NB4 (cell line): ENCODE results near the gene KLF2.

ENCODE experiments used
- DNase-seq: peaks from one replicate; pipeline ENCODE4 v3.0.0; 2010; ENCODE audit warnings: low read depth
- H3K4me3 ChIP-seq: one replicate; pipeline ENCODE4 v1.5.1; 2011; ENCODE audit warnings: mild to moderate bottlenecking, low read depth, low read length, moderate library complexity
- MYC ChIP-seq: IDR thresholded peaks from 2 replicates; pipeline ENCODE4 v1.6.1; 2011; ENCODE audit warnings: low read depth, low read length
- POLR2A ChIP-seq: IDR thresholded peaks from 2 replicates; pipeline ENCODE4 v1.6.1; 2011; ENCODE audit warnings: mild to moderate bottlenecking; ENCODE audit not compliant: insufficient read length; ENCODE audit errors: extremely low read depth
- TF ChIP-seq, protein P1 (sequence below): IDR thresholded peaks from one replicate; pipeline ENCODE4 v1.5.1; 2012; ENCODE audit warnings: low read depth, low read length
- TF ChIP-seq, protein P2 (sequence below): IDR thresholded peaks from 2 replicates; pipeline ENCODE4 v1.6.1; 2011; ENCODE audit warnings: low read depth, low read length

The KLF2 gene

DNA sequence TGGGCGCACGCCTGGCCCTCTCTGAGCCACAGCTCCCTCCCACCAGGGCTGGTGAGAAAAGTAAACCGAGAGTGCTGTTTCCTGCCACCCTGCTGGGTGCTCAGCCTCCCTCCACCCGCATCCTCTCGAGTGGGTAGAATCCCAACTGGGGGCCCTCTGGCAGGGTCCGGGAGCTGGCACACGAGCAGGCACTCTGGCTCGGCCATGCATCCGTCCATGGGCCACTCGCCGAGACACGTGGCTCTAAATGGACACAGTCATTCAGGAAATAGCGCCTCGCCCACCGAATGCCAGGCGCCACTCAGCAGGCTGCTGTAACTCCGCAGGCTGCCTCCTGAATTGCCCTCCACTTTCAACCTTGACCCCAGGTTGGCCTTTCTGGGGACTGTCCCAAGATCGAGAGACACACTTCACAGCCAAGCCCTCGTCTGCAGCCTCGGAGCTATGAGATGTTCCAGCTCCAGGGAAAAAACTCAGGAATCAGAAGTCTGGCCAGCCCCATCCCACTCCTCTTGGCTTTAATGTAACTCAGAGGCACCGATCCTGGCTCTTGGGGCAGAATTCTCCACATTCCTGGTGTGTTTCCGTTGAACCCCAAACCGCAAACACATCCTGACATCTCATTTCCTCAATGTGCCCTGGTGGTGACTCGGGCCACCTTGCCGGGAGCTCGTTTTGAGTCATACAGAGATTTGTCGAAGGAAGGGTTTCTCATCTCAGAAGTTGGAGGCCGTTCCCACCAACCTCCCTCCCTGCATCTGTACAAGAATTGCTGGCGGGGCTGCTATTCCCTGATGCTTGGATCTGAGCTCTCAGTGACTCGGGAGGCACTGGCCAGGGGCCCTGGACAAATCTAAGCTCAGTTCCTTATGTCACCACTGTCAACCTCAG, 14.1 kb downstream of the KLF2 start:
- no peak overlapping the region for H3K4me3 ChIP-seq
- DNase-seq = peak; percentile 60
- TF ChIP-seq, protein P1, sequence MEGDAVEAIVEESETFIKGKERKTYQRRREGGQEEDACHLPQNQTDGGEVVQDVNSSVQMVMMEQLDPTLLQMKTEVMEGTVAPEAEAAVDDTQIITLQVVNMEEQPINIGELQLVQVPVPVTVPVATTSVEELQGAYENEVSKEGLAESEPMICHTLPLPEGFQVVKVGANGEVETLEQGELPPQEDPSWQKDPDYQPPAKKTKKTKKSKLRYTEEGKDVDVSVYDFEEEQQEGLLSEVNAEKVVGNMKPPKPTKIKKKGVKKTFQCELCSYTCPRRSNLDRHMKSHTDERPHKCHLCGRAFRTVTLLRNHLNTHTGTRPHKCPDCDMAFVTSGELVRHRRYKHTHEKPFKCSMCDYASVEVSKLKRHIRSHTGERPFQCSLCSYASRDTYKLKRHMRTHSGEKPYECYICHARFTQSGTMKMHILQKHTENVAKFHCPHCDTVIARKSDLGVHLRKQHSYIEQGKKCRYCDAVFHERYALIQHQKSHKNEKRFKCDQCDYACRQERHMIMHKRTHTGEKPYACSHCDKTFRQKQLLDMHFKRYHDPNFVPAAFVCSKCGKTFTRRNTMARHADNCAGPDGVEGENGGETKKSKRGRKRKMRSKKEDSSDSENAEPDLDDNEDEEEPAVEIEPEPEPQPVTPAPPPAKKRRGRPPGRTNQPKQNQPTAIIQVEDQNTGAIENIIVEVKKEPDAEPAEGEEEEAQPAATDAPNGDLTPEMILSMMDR = no peak
- TF ChIP-seq, protein P2, sequence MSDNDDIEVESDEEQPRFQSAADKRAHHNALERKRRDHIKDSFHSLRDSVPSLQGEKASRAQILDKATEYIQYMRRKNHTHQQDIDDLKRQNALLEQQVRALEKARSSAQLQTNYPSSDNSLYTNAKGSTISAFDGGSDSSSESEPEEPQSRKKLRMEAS = 0 out of 2 replicates have a peak, but pooled peaks have one; percentile 7

DNA sequence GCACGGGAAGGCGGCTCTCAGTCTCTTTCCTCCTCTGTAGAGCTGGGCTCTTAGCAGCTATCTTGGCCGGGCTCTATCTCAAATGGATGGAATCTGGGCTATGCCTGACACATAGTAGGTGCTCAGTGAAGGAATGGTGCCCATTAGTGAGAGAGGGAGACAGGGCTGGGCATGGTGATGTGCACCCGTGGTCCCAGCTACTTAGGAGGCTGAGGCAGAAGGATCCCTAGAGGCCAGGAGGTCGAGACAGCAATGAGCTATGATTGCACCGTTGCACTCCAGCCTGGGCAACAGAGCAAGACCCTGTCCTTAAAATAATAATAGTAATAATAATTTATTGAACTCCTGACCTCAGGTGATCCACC, 14.7 kb downstream of the KLF2 start:
- no peak overlapping the region for H3K4me3 ChIP-seq
- TF ChIP-seq, protein P2 = no peak
- TF ChIP-seq MYC (no peak), POLR2A (no peak)
- TF ChIP-seq, protein P1 = no peak

DNA sequence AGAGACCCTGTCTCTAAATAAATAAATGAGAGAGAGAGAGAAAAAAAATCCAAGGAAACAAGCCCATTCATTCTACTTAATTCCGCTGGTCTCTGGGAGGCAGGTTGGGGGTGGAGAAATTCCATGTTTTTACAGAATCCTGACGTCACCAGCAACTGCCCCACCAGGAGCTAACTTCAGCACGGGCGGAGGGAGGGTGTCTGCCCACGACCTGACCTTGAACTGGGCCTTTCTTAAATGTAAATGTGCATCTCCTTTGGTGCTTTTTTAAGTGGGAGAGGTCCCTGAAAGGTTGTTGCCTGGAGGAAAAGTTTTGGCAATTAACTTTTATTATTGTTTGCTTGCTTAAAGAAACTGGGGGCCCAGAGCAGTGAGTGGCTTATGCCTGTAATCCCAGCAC, 15.5 kb downstream of the KLF2 start:
- no peak overlapping the region for H3K4me3 ChIP-seq
- no peak for DNase-seq
- TF ChIP-seq, protein P1 = no peak
- TF ChIP-seq, protein P2 = no peak
- TF ChIP-seq MYC (no peak), POLR2A (no peak)

More for the DNA sequence above, 14.7 kb downstream of the KLF2 start:
- DNase-seq = no peak

DNA sequence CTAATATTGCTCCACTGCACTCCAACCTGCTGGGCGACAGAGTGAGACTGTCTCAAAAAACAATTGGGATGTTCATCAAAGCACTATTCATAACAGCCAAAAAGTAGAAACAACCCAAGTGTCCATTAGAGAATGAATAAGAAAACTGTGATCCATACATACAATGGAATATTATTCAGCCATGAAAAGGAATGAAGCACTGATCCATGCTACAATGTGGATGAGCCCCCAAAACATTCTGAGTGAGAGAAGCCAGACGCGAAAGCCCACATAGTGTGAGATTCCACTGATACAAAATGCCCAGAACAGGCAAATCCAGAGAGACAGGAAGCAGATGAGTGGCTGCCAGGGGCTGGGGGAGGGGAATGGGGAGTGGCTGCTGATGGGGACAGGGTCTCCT, 16.0 kb downstream of the KLF2 start:
- H3K4me3 ChIP-seq = no peak overlapping the region
- no peak for DNase-seq
- no peak for TF ChIP-seq POLR2A
- TF ChIP-seq, protein P1 = no peak
- TF ChIP-seq, protein P2 = no peak
- no peak for TF ChIP-seq MYC

DNA sequence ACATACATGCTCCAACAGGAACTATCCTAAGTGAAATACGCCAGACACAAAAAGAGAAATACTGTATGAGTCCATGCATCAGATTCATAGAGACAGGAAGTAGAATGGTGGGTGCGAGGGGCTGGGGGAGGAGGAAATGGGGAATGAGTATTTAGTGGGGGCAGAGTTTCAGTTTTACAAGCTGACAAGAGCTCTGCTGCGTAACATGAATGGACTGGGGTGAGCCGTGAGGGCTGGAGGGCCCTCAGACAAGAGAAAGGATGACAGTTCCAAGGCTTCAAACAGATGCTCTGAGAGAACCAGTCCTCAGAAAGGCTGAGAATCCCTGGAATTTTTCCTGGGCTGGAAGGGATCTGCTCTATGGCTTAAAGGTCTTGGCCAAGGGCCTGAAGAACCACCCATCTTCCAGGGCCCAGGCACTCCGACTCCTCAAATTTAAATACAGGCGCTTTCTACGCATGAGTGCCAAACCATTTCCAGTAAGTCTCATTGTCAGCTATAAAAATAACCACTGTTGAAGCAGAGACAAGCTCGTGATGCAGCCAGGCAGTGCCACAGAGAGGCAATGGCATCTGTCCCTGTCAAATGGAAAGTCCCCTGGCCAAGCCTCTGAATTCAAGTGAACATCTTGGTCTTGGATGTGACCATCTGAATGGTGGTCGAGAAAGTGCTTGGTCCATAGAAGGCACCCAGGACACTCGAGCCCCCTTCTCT, 17.5 kb downstream of the KLF2 start:
- H3K4me3 ChIP-seq = no peak overlapping the region
- TF ChIP-seq POLR2A (no peak), MYC (no peak)
- TF ChIP-seq, protein P2 = no peak
- TF ChIP-seq, protein P1 = no peak
- DNase-seq = peak; percentile 57
